NB4 (cell line): ENCODE results near the gene FOXL1.

Source experiments
- CTCF ChIP-seq: IDR thresholded peaks from one replicate; pipeline ENCODE4 v1.5.1; 2012; ENCODE audit warnings: low read depth, low read length
- MAX ChIP-seq: IDR thresholded peaks from 2 replicates; pipeline ENCODE4 v1.6.1; 2011; ENCODE audit warnings: low read depth, low read length
- MYC ChIP-seq: IDR thresholded peaks from 2 replicates; pipeline ENCODE4 v1.6.1; 2011; ENCODE audit warnings: low read depth, low read length
- POLR2A ChIP-seq: IDR thresholded peaks from 2 replicates; pipeline ENCODE4 v1.6.1; 2011; ENCODE audit warnings: mild to moderate bottlenecking; ENCODE audit not compliant: insufficient read length; ENCODE audit errors: extremely low read depth

GRCh38 chr16:86614699-86615098 is 36.4 kb downstream of the FOXL1 start:
- no peak for TF ChIP-seq POLR2A
- no peak for TF ChIP-seq CTCF
- TF ChIP-seq MAX: no peak
- no peak for TF ChIP-seq MYC
